ENCODE measurements around the gene ERI3.

The ERI3 gene

GRCh38 chr1:44200336-44200735 is 154.7 kb downstream of the ERI3 start:
- Histone ChIP-seq H3K4me1 (ENCODE audit: insufficient read depth, low read length, poor library complexity, severe bottlenecking) (no peaks in the 10 kb centered on the region), H3K36me3 (ENCODE audit: insufficient read depth, low read length) (no peaks in the 10 kb centered on the region), H4K20me1 (ENCODE audit: insufficient read depth, low read length, poor library complexity, severe bottlenecking) (no peaks in the 10 kb centered on the region), H3K4me3 (ENCODE audit: low read length, poor library complexity, severe bottlenecking) (no peak overlapping the region), H3K27me3 (ENCODE audit: insufficient read depth, low read length, poor library complexity, severe bottlenecking) (no peaks in the 10 kb centered on the region), H3K9me2 (replicated peaks; ENCODE audit: low read depth, low read length) (no peaks in the 10 kb centered on the region), H3K79me2 (ENCODE audit: insufficient read depth, low read length) (no peaks in the 10 kb centered on the region), H2AFZ (ENCODE audit: low read length) (no peak overlapping the region), H3K4me2 (ENCODE audit: low read depth, low read length, poor library complexity, severe bottlenecking) (no peak overlapping the region), H3F3A (ENCODE audit: low read depth) (no peaks in the 10 kb centered on the region), H3K9ac (ENCODE audit: low read depth, low read length, poor library complexity, severe bottlenecking) (no peak overlapping the region), H3K9me3 (ENCODE audit: insufficient read depth, low read depth, low read length) (no peaks in the 10 kb centered on the region)
- TF ChIP-seq EZH2phosphoT487 (IDR thresholded peaks at IDR 0.05; ENCODE audit: borderline replicate concordance), result no peak
- TF ChIP-seq, protein P1, sequence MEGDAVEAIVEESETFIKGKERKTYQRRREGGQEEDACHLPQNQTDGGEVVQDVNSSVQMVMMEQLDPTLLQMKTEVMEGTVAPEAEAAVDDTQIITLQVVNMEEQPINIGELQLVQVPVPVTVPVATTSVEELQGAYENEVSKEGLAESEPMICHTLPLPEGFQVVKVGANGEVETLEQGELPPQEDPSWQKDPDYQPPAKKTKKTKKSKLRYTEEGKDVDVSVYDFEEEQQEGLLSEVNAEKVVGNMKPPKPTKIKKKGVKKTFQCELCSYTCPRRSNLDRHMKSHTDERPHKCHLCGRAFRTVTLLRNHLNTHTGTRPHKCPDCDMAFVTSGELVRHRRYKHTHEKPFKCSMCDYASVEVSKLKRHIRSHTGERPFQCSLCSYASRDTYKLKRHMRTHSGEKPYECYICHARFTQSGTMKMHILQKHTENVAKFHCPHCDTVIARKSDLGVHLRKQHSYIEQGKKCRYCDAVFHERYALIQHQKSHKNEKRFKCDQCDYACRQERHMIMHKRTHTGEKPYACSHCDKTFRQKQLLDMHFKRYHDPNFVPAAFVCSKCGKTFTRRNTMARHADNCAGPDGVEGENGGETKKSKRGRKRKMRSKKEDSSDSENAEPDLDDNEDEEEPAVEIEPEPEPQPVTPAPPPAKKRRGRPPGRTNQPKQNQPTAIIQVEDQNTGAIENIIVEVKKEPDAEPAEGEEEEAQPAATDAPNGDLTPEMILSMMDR (conservative IDR thresholded peaks at IDR 0.05; ENCODE audit: low read length), result no peak

DNA sequence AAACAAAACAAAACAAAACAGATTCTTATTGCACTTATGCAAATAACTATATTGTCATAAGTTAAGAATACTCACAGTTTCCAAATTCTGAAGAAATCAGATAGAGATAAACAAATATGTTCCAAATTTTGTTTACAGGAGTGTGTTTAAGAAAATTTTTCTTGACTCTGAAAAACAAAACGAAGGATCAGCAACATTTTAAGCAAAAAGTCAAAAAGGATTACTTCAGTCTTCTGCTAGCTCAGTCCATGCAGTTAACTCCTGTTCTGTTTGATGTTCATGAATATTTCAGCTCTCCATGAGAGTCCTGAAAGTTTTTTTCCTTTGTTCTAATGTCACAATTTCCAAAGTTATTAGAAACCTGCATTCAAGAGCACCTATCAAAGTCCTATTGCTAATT is 180.4 kb downstream of the ERI3 start:
- Histone ChIP-seq H3K9me3 (ENCODE audit: insufficient read depth, low read depth, low read length) (peaks cover 9% of the 10 kb centered on the region; the same call in 1 of the 2 replicates), H3K79me2 (ENCODE audit: insufficient read depth, low read length) (no peaks in the 10 kb centered on the region), H3K4me1 (ENCODE audit: insufficient read depth, low read length, poor library complexity, severe bottlenecking) (peaks cover 8% of the 10 kb centered on the region), H3K9me2 (replicated peaks; ENCODE audit: low read depth, low read length) (no peaks in the 10 kb centered on the region), H4K20me1 (ENCODE audit: insufficient read depth, low read length, poor library complexity, severe bottlenecking) (no peaks in the 10 kb centered on the region), H3K9ac (ENCODE audit: low read depth, low read length, poor library complexity, severe bottlenecking) (no peak overlapping the region), H2AFZ (ENCODE audit: low read length) (no peak overlapping the region), H3K27me3 (ENCODE audit: insufficient read depth, low read length, poor library complexity, severe bottlenecking) (no peaks in the 10 kb centered on the region), H3K36me3 (ENCODE audit: insufficient read depth, low read length) (no peaks in the 10 kb centered on the region), H3K4me3 (ENCODE audit: low read length, poor library complexity, severe bottlenecking) (no peak overlapping the region), H3F3A (ENCODE audit: low read depth) (no peaks in the 10 kb centered on the region), H3K4me2 (ENCODE audit: low read depth, low read length, poor library complexity, severe bottlenecking) (no peak overlapping the region)
- TF ChIP-seq, protein P1 (conservative IDR thresholded peaks at IDR 0.05; ENCODE audit: low read length), result no peak
- TF ChIP-seq EZH2phosphoT487 (IDR thresholded peaks at IDR 0.05; ENCODE audit: borderline replicate concordance), result no peak
